Transverse colon (tissue), 4 donors: ENCODE data around the gene GRIK4. TPM values are rescaled to one million over a fixed set of nuclear protein-coding genes. Genes with fewer than 3 reads are reported as not detected.

Experiments used
- DNase-seq: peaks from one replicate; pipeline ENCODE4 v3.0.0-alpha.2; 2019
- H3K27ac ChIP-seq, 4 donors: fragments of 200-600 bp; sonication (generic); 2 replicates each; pipeline ENCODE4 v1.5.1; 2016 to 2018; ENCODE audit warnings: inconsistent platforms in 4 of 4
- H3K27me3 ChIP-seq: fragments of 200-600 bp; sonication (generic); 2 replicates; pipeline ENCODE4 v1.5.1; 2017; ENCODE audit warnings: inconsistent platforms
- H3K36me3 ChIP-seq, 4 donors: fragments of 200-600 bp; sonication (generic); 2 replicates each; pipeline ENCODE4 v1.5.1; 2017 to 2019; ENCODE audit warnings: inconsistent platforms in 4 of 4
- H3K4me1 ChIP-seq, 4 donors: fragments of 200-600 bp; sonication (generic); 2 replicates each; pipeline ENCODE4 v1.5.1; 2017 to 2020; ENCODE audit warnings: inconsistent platforms in 4 of 4
- H3K4me3 ChIP-seq, 4 donors: fragments of 200-600 bp; sonication (generic); 1 replicate in 1 of 4; 2 replicates in 3 of 4; pipeline versions ENCODE4 v1.5.1 to v1.6.1; 2017 to 2019; ENCODE audit warnings: inconsistent platforms in 4 of 4
- H3K9me3 ChIP-seq, 2 donors: fragments of 200-600 bp; sonication (generic); 2 replicates each; pipeline ENCODE4 v1.5.1; 2017 to 2019; ENCODE audit warnings: inconsistent platforms in 2 of 2
- CTCF ChIP-seq, 5 experiments: fragments of 200-600 bp in 3 of 5; fragments of 450-650 bp in 2 of 5; sonication (generic) in 3 of 5; IDR thresholded peaks; 1 replicate in 2 of 5; 2 replicates in 3 of 5; pipeline ENCODE4 v1.5.1; 2016 to 2017; ENCODE audit warnings: antibody characterized with exemption in 5 of 5, inconsistent platforms in 3 of 5, mild to moderate bottlenecking in 2 of 5, moderate library complexity in 1 of 5
- EP300 ChIP-seq: sonication (generic); formaldehyde crosslinking; IDR thresholded peaks from one replicate; pipeline ENCODE4 v1.6.1; 2017; ENCODE audit warnings: antibody characterized with exemption, low read depth
- POLR2A ChIP-seq: fragments of 450-650 bp; IDR thresholded peaks from one replicate; pipeline ENCODE4 v1.6.1; 2016; ENCODE audit warnings: antibody characterized with exemption, mild to moderate bottlenecking, moderate library complexity
- POLR2AphosphoS5 ChIP-seq, 3 donors: sonication (generic); formaldehyde crosslinking; IDR thresholded peaks; one replicate each; pipeline ENCODE4 v1.6.1; 2016; ENCODE audit warnings: antibody characterized with exemption in 3 of 3
- WGBS, 2 donors: methylation state at CpG; one replicate each; pipeline ENCODE4 v1.1.5; 2018; ENCODE audit warnings: low coverage in 1 of 2; 5-methylcytosine and 5-hydroxymethylcytosine counted together
- in situ Hi-C, 4 donors: fragments of 200-750 bp; cut with MboI; loops; one replicate each; pipeline versions ENCODE4 v1.15.0 to v1.15.1; 2017; ENCODE audit warnings: low sequenced_read_pairs in 3 of 4, low pct_ligation_motif_present in 1 of 4, low pct_unique_long_range_greater_than_20kb in 1 of 4
- intact Hi-C: fragments of 100-400 bp; cut with DNase I; formaldehyde crosslinking; loops from one replicate; pipeline ENCODE4 v1.15.1; 2023; ENCODE audit warnings: low total_unique reads
- total RNA-seq, 4 donors: library from RNA; depleted of rRNA; stranded (reverse); fragments of >200 nt; gene quantifications; one replicate each; pipeline ENCODE4 v1.1.0, GENCODE V29; 2016

GRIK4 gene
- total RNA-seq, 4 donors from 2014 or later = 2.6 TPM; not detected in 3

- no peak overlapping the region for H3K4me3 ChIP-seq
- no peak for DNase-seq
- no peaks in the 10 kb centered on the region for H3K36me3 ChIP-seq
- intact Hi-C loops (no loop called here), in situ Hi-C loops (loop anchor here in 3 of 4 donors (5.0 to 25.0 kb wide), 3 partner anchors 158 to 168 kb away; partner anchors contain the start of gene GRIK4 (in 2 of the 3))
- peaks cover 11% of the 10 kb centered on the region for H3K27me3 ChIP-seq
- no peak overlapping the region for H3K27ac ChIP-seq
- 93% methylated on average over 5 of the region's 5 CpGs; no CpG with 5 or more reads in 1 of the 2 donors for WGBS, 2 donors
- no peaks in the 10 kb centered on the region for H3K4me1 ChIP-seq
- TF ChIP-seq EP300 (no peak), CTCF (IDR thresholded peaks at IDR 0.05) (no peak), POLR2AphosphoS5 (IDR thresholded peaks at IDR 0.05) (no peak), POLR2A (no peak)
- no peaks in the 10 kb centered on the region for H3K9me3 ChIP-seq
These were observed 168.8 kb downstream of the GRIK4 start for GRCh38 chr11:120680322-120680721.

GRCh38 chr11:120681434-120682331 is 170.1 kb downstream of the GRIK4 start:
- intact Hi-C loops (no loop called here), in situ Hi-C loops (loop anchor here in 3 of 4 donors (5.0 to 25.0 kb wide), 3 partner anchors 159 to 169 kb away; partner anchors contain the start of gene GRIK4 (in 2 of the 3))
- H3K4me3 ChIP-seq = no peak overlapping the region
- no peaks in the 10 kb centered on the region for H3K9me3 ChIP-seq
- H3K4me1 ChIP-seq = no peaks in the 10 kb centered on the region
- H3K36me3 ChIP-seq = no peaks in the 10 kb centered on the region
- WGBS, 2 donors = 77 to 94% methylated on average over 6 to 16 of the region's 16 CpGs
- TF ChIP-seq POLR2A = no peak
- no peak for TF ChIP-seq POLR2AphosphoS5 (IDR thresholded peaks at IDR 0.05)
- no peak for TF ChIP-seq EP300
- no peak for TF ChIP-seq CTCF (IDR thresholded peaks at IDR 0.05)
- DNase-seq = no peak
- H3K27me3 ChIP-seq = peaks cover 14% of the 10 kb centered on the region
- no peak overlapping the region for H3K27ac ChIP-seq

- H3K27me3 ChIP-seq = peaks cover 14% of the 10 kb centered on the region
These were observed 170.7 kb downstream of the GRIK4 start for GRCh38 chr11:120682332-120682649.

More at GRCh38 chr11:120682332-120682649, 170.7 kb downstream of the GRIK4 start:
- no peak overlapping the region for H3K27ac ChIP-seq
- 66% methylated on average over 3 of the region's 3 CpGs; no CpG with 5 or more reads in 1 of the 2 donors for WGBS, 2 donors
- intact Hi-C loops (no loop called here), in situ Hi-C loops (loop anchor here in 3 of 4 donors (5.0 to 25.0 kb wide), 3 partner anchors 160 to 170 kb away; partner anchors contain the start of gene GRIK4 (in 2 of the 3))
- no peak overlapping the region for H3K4me3 ChIP-seq
- no peaks in the 10 kb centered on the region for H3K9me3 ChIP-seq
- no peak for TF ChIP-seq CTCF (IDR thresholded peaks at IDR 0.05)
- TF ChIP-seq POLR2AphosphoS5 (IDR thresholded peaks at IDR 0.05) = no peak
- no peak for TF ChIP-seq EP300
- TF ChIP-seq POLR2A = no peak
- no peaks in the 10 kb centered on the region for H3K4me1 ChIP-seq
- no peaks in the 10 kb centered on the region for H3K36me3 ChIP-seq
- DNase-seq = no peak
